ENCODE data around the gene ENTPD6.

- TF ChIP-seq ZNF24 (tag by site-specific recombination; IDR thresholded peaks at IDR 0.05), result no peak
- TF ChIP-seq TCF7L2 (IDR thresholded peaks at IDR 0.05; ENCODE audit: borderline replicate concordance, low read depth, low read length), result no peak
- TF ChIP-seq ZNF549 (tag by site-specific recombination; IDR thresholded peaks at IDR 0.05), result no peak
- no peak for TF ChIP-seq CTCF (tag by site-specific recombination; IDR thresholded peaks at IDR 0.05)
- TF ChIP-seq KLF7 (tag by site-specific recombination; IDR thresholded peaks at IDR 0.05; ENCODE audit: borderline replicate concordance), result no peak
- TF ChIP-seq ZNF776 (tag by site-specific recombination; IDR thresholded peaks at IDR 0.05; ENCODE audit: borderline replicate concordance), result no peak
- no peak for TF ChIP-seq ZBTB49 (tag by site-specific recombination; IDR thresholded peaks at IDR 0.05; ENCODE audit: low read depth)
- TF ChIP-seq ZNF311 (tag by site-specific recombination; IDR thresholded peaks at IDR 0.05; ENCODE audit: borderline replicate concordance), result no peak
- TF ChIP-seq BCL6B (tag by site-specific recombination; IDR thresholded peaks at IDR 0.05), result no peak
- TF ChIP-seq ZNF221 (tag by site-specific recombination; IDR thresholded peaks at IDR 0.05; ENCODE audit: borderline replicate concordance), result no peak
- TF ChIP-seq YY2 (tag by site-specific recombination; IDR thresholded peaks at IDR 0.05), result no peak
Measured at GRCh38 chr20:25191051-25191450, 4.5 kb upstream of the ENTPD6 start.

All from HEK293 (cell line).